Thoracic aorta (tissue), 2 donors: Measurements from ENCODE around the gene ANKRD13C. TPM values are rescaled to one million over a fixed set of nuclear protein-coding genes. Genes with fewer than 3 reads are reported as not detected.

Source experiments
- ATAC-seq: fragments of 150-250 bp; one replicate; pipeline ENCODE4 v1.8.0; 2017; ENCODE audit warnings: low read depth; ENCODE audit not compliant: insufficient number of reproducible peaks, low FRiP score
- DNase-seq: peaks from one replicate; pipeline ENCODE4 v3.0.0-alpha.2; 2020; ENCODE audit warnings: low spot score
- H3K27ac ChIP-seq, 2 donors: fragments of 200-600 bp; sonication (generic); 1 replicate in 1 of 2; 2 replicates in 1 of 2; pipeline ENCODE4 v1.5.1; 2016; ENCODE audit warnings: mild to moderate bottlenecking in 2 of 2, moderate library complexity in 2 of 2
- H3K27me3 ChIP-seq: fragments of 200-600 bp; sonication (generic); replicated peaks from 2 replicates; pipeline ENCODE4 v1.6.0; 2016; ENCODE audit warnings: mild to moderate bottlenecking; ENCODE audit not compliant: insufficient read depth
- H3K36me3 ChIP-seq: fragments of 200-600 bp; sonication (generic); one replicate; pipeline ENCODE4 v1.5.1; 2016
- H3K4me1 ChIP-seq, 2 donors: fragments of 200-600 bp; sonication (generic); 1 replicate in 1 of 2; 2 replicates in 1 of 2; pipeline versions ENCODE4 v1.5.1 to v1.6.0; 2016; ENCODE audit warnings: low read depth in 2 of 2, mild to moderate bottlenecking in 1 of 2; ENCODE audit not compliant: control insufficient read depth in 1 of 2
- H3K4me3 ChIP-seq: fragments of 200-600 bp; sonication (generic); 2 replicates; pipeline ENCODE4 v1.5.1; 2016; ENCODE audit warnings: mild to moderate bottlenecking
- H3K9me3 ChIP-seq: fragments of 200-600 bp; sonication (generic); 2 replicates; pipeline ENCODE4 v1.5.1; 2016
- CTCF ChIP-seq: fragments of 200-600 bp; sonication (generic); IDR thresholded peaks from one replicate; pipeline ENCODE4 v1.5.1; 2019; ENCODE audit warnings: antibody characterized with exemption
- total RNA-seq, 2 donors: library from RNA; depleted of rRNA; stranded (reverse); fragments of >200 nt; gene quantifications; one replicate each; pipeline versions ENCODE4 v1.1.0 to v1.2.3, GENCODE V29; 2016

Gene ANKRD13C
- 10 to 100 TPM; 19.6 to 34.4 TPM for total RNA-seq

GRCh38 chr1:70354332-70355110 lies at the start of gene ANKRD13C:
Gene ANKRD13C (minus strand): TSS chr1:70354722. CDS start chr1:70354408, 314 bp downstream.
- ATAC-seq (peak; percentile 99), DNase-seq (peak; percentile 91)
- Histone ChIP-seq H3K4me3 (peak within 1 kb of the TSS; percentile 78), H3K27ac (peak within 1 kb of the TSS; percentile 78 to 95), H3K36me3 (no peaks in the 10 kb centered on the region), H3K9me3 (no peaks in the 10 kb centered on the region), H3K27me3 (no peaks in the 10 kb centered on the region), H3K4me1 (peaks cover 15 to 40% of the 10 kb centered on the region in 2 donors)
- no peak for TF ChIP-seq CTCF

- DNase-seq = no peak
- TF ChIP-seq CTCF = no peak
- H3K9me3 ChIP-seq = no peaks in the 10 kb centered on the region
- no peaks in the 10 kb centered on the region for H3K27me3 ChIP-seq
- no peak overlapping the region for H3K27ac ChIP-seq
- H3K4me3 ChIP-seq = no peak overlapping the region
- no peak for ATAC-seq
- H3K4me1 ChIP-seq = no peaks in the 10 kb centered on the region
- no peaks in the 10 kb centered on the region for H3K36me3 ChIP-seq
Observed at GRCh38 chr1:70403759-70404158, 49.2 kb upstream of the ANKRD13C start.

GRCh38 chr1:70401974-70402373 lies 47.5 kb upstream of the ANKRD13C start:
- Histone ChIP-seq H3K36me3 (no peaks in the 10 kb centered on the region), H3K9me3 (no peaks in the 10 kb centered on the region), H3K4me1 (no peaks in the 10 kb centered on the region), H3K4me3 (no peak overlapping the region), H3K27ac (no peak overlapping the region), H3K27me3 (no peaks in the 10 kb centered on the region)
- no peak for TF ChIP-seq CTCF
- ATAC-seq (no peak), DNase-seq (no peak)

GRCh38 chr1:70400335-70400734 lies 45.8 kb upstream of the ANKRD13C start:
- Histone ChIP-seq H3K4me3 (no peak overlapping the region), H3K27ac (no peak overlapping the region), H3K27me3 (no peaks in the 10 kb centered on the region), H3K36me3 (no peaks in the 10 kb centered on the region), H3K9me3 (no peaks in the 10 kb centered on the region), H3K4me1 (no peaks in the 10 kb centered on the region)
- TF ChIP-seq CTCF = no peak
- ATAC-seq (no peak), DNase-seq (no peak)

- TF ChIP-seq CTCF = no peak
Observed at GRCh38 chr1:70397013-70397412, 42.5 kb upstream of the ANKRD13C start.

More at GRCh38 chr1:70397013-70397412, 42.5 kb upstream of the ANKRD13C start:
- Histone ChIP-seq H3K36me3 (no peaks in the 10 kb centered on the region), H3K27me3 (no peaks in the 10 kb centered on the region), H3K4me3 (no peak overlapping the region), H3K4me1 (no peaks in the 10 kb centered on the region), H3K9me3 (no peaks in the 10 kb centered on the region), H3K27ac (no peak overlapping the region)
- ATAC-seq (no peak), DNase-seq (no peak)
